ENCODE results near the gene MGP. TPM values are rescaled to one million over a fixed set of nuclear protein-coding genes. Genes with fewer than 3 reads are reported as not detected.

Gene MGP
- total and polyA plus RNA-seq, 12 donors, result 50.6 to 2,003 (median 1,117) TPM

GRCh38 chr12:14927267-14927666, 41.6 kb upstream of the MGP start:
- 87 to 92% (median 89%) methylated on average over 3 of the region's 3 CpGs for WGBS, 4 donors
- intact Hi-C loops (cut with DNase I), result no loop called here

GRCh38 chr12:14924541-14924940, 38.9 kb upstream of the MGP start:
- no peaks in the 10 kb centered on the region for H3K4me1 ChIP-seq (replicated peaks in 1 of 2)

More at GRCh38 chr12:14927267-14927666, 41.6 kb upstream of the MGP start:
- Histone ChIP-seq H3K4me1 (replicated peaks in 1 of 2) (no peaks in the 10 kb centered on the region), H3K27me3 (no peaks in the 10 kb centered on the region), H3K4me3 (no peak overlapping the region), H3K9me3 (replicated peaks in 1 of 3) (no peaks in the 10 kb centered on the region), H3K27ac (no peak overlapping the region), H3K36me3 (replicated peaks in 1 of 2) (no peaks in the 10 kb centered on the region)
- TF ChIP-seq CTCF (IDR thresholded peaks at IDR 0.05) (no peak), POLR2A (IDR thresholded peaks at IDR 0.05) (no peak)
- no peak for DNase-seq

GRCh38 chr12:14923944-14924343, 38.3 kb upstream of the MGP start:
- no peaks in the 10 kb centered on the region for H3K36me3 ChIP-seq (replicated peaks in 1 of 2)
- H3K4me1 ChIP-seq (replicated peaks in 1 of 2), result no peaks in the 10 kb centered on the region
- 79 to 96% (median 94%) methylated on average over 2 of the region's 2 CpGs for WGBS, 4 donors
- TF ChIP-seq POLR2A (IDR thresholded peaks at IDR 0.05), result no peak
- no peak for TF ChIP-seq CTCF (IDR thresholded peaks at IDR 0.05)
- H3K9me3 ChIP-seq (replicated peaks in 1 of 3), result no peaks in the 10 kb centered on the region
- no peaks in the 10 kb centered on the region for H3K27me3 ChIP-seq
- intact Hi-C loops (cut with DNase I), result no loop called here
- no peak for DNase-seq
- no peak overlapping the region for H3K27ac ChIP-seq
- no peak overlapping the region for H3K4me3 ChIP-seq

More at GRCh38 chr12:14924541-14924940, 38.9 kb upstream of the MGP start:
- DNase-seq, result no peak
- 70 to 79% (median 74%) methylated on average over 3 of the region's 3 CpGs for WGBS, 4 donors
- intact Hi-C loops (cut with DNase I), result no loop called here
- no peak for TF ChIP-seq POLR2A (IDR thresholded peaks at IDR 0.05)
- TF ChIP-seq CTCF (IDR thresholded peaks at IDR 0.05), result no peak
- Histone ChIP-seq H3K27ac (no peak overlapping the region), H3K36me3 (replicated peaks in 1 of 2) (no peaks in the 10 kb centered on the region), H3K4me3 (no peak overlapping the region), H3K9me3 (replicated peaks in 1 of 3) (no peaks in the 10 kb centered on the region), H3K27me3 (no peaks in the 10 kb centered on the region)

- H3K9me3 ChIP-seq (replicated peaks in 1 of 3), result no peaks in the 10 kb centered on the region
- DNase-seq, result no peak
- H3K27me3 ChIP-seq, result no peaks in the 10 kb centered on the region
- H3K4me1 ChIP-seq (replicated peaks in 1 of 2), result no peaks in the 10 kb centered on the region
- no peak overlapping the region for H3K4me3 ChIP-seq
- no peaks in the 10 kb centered on the region for H3K36me3 ChIP-seq (replicated peaks in 1 of 2)
- H3K27ac ChIP-seq, result no peak overlapping the region
- 91 to 97% (median 94%) methylated on average over 2 of the region's 2 CpGs for WGBS, 4 donors
- TF ChIP-seq CTCF (IDR thresholded peaks at IDR 0.05) (no peak), POLR2A (IDR thresholded peaks at IDR 0.05) (no peak)
- intact Hi-C loops (cut with DNase I), result no loop called here
These were observed 35.6 kb upstream of the MGP start for GRCh38 chr12:14921218-14921617.

Measured in adrenal gland (tissue), 12 donors.